GM21529 (cell line): Measurements from ENCODE around the gene KCNH3.

Experiments
- ATAC-seq: cut with Tn5 transposase; IDR thresholded peaks from one replicate; pipeline ENCODE4 v1.9.1; 2021; ENCODE audit not compliant: unreplicated experiment

The KCNH3 gene

DNA sequence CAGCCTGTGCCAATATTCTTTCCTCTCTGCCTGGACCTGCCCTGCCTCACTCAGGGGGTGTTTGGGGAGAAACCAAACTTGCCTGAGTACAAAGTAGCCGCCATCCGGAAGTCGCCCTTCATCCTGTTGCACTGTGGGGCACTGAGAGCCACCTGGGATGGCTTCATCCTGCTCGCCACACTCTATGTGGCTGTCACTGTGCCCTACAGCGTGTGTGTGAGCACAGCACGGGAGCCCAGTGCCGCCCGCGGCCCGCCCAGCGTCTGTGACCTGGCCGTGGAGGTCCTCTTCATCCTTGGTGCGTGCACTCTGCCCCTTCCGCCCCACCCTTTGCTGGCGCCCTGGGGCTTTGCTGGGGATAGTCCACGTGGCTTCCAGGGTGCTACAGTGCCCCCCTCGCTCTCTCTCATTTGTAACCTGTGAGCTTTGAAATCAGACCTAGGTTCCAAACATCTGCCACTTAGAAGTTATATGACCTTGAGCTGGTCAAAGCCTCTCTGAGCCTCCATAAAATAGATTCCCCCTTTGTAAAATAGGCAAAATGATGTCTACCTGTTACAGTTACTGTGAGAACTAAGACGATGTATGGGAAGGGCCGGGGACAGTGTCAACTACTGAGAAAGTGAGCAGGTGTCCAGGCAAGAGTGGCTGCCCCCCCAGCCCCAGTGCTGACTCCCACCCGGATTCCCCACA, 4.5 kb downstream of the KCNH3 start:
- no peak for ATAC-seq

DNA sequence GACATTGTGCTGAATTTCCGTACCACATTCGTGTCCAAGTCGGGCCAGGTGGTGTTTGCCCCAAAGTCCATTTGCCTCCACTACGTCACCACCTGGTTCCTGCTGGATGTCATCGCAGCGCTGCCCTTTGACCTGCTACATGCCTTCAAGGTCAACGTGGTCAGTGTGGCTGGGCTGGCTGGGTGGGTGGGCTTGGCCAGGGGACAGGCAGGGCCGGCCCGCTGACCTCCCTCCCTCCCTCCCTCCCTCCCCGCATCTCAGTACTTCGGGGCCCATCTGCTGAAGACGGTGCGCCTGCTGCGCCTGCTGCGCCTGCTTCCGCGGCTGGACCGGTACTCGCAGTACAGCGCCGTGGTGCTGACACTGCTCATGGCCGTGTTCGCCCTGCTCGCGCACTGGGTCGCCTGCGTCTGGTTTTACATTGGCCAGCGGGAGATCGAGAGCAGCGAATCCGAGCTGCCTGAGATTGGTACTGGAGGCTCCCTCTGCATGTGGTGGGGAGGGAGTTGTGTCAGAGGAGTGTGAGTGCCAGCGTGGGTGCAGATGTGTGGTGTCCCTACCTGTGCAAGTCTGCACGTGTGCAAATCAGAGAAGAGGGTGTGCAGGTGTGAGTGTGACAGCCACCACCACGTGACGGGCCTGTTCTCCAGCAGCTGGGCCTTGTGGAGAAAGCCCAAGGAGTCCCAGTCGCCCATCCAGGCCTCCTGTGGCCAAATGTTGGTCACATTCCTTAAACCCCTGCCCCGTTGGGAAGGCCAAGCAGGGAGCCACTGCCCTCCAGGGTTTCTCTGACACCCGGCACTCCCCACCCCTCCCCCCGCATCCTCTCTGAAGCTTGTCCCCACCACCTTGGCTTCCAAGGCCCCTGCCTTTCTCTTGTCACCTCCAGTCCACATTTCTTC, 5.3 kb downstream of the KCNH3 start:
- no peak for ATAC-seq

DNA sequence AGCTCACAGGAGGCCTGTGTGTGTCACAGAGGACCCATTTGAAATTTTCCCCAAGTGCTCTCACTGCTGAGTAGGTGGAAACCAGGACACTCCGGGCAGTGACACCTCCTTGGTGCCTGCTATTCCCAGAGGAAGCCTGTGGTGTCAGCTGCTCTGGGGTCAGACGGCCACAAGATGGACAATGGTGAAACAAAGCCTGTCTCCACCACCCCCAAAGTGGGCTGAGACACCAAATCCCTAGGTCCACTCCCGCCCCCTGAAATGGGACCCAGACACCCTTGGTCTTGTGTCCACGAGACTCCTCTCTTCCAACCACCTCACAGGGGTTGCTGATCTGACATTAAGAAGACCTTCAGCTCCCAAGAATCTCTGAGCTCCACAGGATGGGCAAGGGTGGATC, 7.0 kb downstream of the KCNH3 start:
- no peak for ATAC-seq

DNA sequence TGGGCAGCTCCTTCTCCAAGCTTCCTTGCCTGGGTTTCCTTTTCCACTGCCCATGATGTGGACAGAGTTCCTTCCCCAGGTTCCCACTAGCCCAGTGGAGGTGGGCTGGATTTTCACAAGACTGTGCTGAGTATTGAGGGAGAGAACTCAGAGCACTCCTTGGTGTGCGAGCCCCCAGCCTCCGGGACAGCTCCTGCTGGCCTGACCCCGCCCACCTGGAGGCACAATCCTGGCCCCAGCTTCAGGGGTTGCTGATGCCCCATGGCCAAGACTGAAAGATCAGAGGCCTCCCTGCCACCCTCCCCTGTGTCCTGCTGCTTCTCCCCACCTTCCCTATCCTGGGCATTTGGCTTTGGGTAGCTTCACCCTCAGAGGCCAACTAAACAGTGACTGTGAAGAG, 7.7 kb downstream of the KCNH3 start:
- no peak for ATAC-seq

DNA sequence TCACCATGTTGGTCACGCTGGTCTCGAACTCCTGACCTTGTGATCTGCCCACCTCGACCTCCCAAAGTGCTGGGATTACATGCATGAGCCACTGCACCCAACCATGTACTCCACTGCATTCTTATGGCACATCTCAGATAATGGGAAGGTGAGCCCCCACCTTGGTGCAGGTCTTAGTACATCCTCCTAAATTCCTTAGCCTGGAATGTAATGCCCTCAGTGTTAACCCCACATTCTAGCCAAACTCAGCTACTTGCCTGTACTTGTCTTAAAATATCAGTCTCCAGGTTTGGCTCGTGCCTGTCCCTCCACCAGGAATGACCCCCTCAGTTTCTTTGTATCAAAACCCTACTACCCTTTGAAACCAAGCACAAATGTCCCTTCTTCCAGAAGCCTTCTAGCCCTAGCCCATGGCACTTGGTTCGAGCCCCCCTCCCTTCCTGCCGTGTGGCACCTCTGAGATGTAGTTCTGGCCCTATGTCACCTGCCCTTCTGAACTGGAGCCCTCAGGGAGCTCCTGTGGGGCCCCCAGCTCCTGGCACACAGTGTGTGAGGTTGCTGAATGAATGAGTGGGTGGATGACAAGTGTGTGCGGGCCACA, 8.4 kb downstream of the KCNH3 start:
- no peak for ATAC-seq

DNA sequence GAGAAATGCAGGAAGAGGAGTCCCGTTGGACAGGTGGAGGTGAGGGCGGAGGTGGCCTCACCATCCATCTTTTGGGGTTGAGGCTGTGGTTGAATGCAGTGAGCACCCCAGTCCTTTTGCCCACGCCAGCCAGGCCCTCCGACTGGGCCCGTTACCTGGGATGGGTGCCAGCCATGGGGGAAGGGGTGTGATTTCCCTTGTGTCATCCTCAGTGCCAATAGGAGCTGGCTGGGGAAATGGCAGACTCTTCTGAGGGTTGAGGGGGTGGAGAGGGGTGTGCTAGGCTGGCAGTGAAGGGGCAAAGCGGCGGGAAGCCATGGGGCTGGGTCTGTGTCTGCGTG, 9.6 kb downstream of the KCNH3 start:
- no peak for ATAC-seq

DNA sequence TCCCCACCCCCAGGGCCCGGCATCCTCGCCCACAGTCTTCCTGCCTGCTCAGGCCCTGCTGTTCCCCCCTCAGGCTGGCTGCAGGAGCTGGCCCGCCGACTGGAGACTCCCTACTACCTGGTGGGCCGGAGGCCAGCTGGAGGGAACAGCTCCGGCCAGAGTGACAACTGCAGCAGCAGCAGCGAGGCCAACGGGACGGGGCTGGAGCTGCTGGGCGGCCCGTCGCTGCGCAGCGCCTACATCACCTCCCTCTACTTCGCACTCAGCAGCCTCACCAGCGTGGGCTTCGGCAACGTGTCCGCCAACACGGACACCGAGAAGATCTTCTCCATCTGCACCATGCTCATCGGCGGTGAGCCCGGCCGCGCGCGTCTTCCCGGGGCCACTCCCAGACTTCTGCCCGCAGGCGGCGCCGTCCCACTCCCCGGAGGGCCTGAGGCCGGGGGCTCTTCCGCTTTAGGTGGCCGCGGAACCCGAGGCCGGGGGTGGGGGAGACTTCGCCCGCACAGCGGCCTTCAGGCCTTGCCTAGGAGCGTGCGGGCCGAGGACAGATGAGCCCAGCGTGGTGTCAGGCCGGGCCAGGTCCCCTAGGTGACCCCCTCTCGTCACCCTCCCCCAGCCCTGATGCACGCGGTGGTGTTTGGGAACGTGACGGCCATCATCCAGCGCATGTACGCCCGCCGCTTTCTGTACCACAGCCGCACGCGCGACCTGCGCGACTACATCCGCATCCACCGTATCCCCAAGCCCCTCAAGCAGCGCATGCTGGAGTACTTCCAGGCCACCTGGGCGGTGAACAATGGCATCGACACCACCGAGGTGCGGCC, 10.2 kb downstream of the KCNH3 start:
- ATAC-seq, result no peak

DNA sequence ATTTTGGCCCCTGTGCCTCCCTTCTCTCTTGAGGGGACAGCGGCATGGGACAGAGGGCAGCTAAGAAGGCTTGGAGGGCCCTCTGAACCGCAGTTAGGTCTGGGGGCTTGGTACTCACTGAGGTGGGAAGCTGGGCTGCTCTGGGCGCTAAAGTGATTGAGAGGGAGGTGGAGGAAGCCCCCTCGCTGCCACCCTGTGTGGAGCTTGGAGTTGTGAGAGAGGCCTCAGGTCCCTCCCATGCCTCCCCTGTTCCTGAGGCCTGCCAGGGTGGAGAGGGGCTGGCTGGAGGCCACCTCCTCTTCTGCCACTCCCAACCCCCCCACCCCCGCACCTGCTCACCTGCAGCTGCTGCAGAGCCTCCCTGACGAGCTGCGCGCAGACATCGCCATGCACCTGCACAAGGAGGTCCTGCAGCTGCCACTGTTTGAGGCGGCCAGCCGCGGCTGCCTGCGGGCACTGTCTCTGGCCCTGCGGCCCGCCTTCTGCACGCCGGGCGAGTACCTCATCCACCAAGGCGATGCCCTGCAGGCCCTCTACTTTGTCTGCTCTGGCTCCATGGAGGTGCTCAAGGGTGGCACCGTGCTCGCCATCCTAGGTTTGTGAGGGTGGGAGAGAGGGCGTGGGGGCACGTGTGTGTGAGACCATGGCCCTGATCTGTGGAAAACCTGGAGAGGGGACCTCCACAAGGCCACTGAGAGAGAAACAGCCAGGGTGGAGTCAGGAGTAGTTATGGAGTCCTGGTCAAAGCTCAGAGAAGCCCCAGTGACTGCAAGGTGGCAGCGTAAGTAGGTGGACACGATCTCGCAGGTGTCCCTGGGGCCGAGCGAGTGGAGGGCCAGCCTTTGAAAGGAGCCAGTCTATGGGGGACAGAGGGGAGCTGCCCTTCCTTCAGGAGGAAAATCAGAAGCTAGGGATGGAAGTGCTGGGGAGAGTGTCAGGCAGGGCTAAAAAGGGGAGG, 11.2 kb downstream of the KCNH3 start:
- no peak for ATAC-seq

DNA sequence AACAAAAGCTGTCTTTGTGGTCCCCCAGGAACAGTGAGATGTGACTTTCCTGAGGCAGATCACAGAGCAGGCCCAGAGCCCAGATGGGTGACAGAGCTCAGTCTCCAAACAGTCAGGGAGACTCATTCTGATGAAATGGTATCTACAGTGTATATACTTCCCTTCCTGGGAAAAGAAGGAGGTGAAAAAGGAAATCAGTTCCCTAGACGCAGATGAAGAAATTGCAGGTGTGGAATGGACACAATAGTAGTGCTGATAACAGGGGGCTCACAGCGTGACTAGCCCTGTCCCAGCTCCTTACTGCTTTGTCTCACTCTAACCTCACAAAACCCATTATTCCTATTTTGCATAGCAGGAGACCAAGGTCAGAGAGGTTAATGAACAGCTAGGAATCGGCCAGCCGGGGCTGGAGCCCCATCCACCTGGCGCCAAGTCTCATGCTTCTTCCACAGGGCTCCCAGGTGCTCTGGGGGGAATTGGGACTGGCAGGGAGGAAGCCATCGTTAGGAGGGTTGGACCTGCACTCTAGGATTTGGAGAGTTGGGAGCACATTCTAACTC, 11.9 kb downstream of the KCNH3 start:
- ATAC-seq, result no peak

DNA sequence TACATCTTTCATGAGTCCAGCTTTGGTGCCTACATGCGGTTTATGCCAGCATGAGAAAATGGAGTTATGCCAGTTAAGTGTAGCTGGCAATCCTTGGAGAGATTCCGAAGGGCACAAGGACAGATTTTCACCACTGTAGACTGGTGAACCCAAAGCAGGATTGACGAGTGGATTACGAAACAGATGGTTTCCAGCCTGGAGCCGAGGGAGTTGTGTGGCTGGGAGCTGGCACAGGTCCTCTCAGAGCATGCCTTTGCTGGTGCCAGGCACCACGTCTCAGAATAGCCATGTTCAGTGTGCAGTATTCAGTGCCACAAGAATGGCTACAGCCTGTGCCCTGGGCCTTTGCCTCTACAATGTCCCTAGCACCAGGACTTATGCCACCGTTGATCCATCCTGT, 13.2 kb downstream of the KCNH3 start:
- ATAC-seq, result no peak

DNA sequence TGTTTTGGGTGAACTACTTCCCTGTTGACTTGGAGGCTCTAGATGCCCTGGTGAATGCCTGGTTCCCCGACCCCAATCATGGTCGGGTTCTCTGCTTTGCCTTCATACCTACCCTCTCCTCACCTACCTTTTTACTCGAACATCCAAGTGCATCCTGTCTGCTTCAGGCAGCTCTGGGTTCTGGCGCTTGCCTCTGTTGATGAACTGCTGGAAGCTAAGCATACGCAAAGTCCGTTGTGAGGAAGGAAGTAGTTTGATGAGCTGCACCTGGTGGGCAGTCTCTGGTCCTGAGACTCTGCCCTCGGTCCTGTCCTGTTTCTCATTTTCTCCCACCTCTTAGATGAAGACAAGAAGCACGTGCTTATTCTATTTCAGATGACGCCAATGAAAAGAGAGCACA, 13.6 kb downstream of the KCNH3 start:
- ATAC-seq, result no peak

DNA sequence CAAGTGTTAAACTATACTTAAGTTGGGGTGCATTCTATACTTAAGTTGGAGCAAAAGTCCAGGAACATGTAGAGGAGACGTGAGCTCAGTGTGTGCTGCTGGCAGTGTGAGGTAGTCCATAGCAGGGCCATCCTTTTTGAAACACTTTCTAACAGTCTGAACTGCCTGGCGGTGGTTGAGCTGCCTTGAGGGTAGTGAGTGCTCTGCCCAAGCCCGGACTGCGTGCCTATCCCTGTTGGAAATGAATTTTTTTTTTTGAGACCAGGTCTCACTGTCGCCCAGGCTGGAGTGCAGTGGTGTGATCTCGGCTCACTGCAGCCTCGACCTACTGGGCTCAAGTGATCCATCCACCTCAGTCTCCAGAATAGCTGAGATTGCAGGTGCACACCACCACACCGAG, 14.1 kb downstream of the KCNH3 start:
- no peak for ATAC-seq

DNA sequence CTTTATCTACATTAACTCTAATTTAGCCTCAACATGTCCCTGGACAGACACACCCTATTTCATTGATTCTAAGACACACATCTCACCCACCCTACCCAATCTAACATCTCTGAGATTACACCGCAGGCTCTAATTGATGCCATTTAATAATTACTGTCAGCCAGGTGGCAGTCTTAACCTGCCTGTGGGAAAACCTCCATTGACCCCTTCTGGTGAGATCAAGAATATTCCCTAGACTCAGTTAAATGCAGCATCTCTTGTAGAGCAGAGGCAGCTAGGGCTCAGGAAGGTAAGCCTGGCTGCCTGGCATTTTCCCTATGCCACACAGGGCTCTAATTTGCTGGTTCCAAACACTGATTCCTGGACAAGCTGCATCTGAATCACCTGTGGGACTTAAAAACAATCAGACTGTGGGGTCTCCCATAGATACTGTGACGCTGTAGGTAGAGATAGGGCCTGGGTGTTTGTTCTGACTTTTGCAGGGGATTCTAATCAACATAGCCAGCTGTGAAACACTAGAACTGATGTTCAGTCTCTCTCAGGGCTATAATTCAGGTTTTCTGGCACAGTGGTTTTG, 14.8 kb downstream of the KCNH3 start:
- ATAC-seq, result no peak

DNA sequence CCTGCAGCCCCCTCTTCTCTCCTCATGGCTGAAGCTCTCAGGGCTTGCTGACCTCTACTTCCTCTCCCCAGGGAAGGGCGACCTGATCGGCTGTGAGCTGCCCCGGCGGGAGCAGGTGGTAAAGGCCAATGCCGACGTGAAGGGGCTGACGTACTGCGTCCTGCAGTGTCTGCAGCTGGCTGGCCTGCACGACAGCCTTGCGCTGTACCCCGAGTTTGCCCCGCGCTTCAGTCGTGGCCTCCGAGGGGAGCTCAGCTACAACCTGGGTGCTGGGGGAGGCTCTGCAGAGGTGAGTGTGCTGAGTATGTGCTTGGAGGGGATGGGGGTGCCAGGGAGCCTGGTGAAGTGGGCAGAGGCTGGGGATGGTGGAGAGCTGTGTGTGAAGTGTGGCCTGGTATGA, 15.4 kb downstream of the KCNH3 start:
- no peak for ATAC-seq

DNA sequence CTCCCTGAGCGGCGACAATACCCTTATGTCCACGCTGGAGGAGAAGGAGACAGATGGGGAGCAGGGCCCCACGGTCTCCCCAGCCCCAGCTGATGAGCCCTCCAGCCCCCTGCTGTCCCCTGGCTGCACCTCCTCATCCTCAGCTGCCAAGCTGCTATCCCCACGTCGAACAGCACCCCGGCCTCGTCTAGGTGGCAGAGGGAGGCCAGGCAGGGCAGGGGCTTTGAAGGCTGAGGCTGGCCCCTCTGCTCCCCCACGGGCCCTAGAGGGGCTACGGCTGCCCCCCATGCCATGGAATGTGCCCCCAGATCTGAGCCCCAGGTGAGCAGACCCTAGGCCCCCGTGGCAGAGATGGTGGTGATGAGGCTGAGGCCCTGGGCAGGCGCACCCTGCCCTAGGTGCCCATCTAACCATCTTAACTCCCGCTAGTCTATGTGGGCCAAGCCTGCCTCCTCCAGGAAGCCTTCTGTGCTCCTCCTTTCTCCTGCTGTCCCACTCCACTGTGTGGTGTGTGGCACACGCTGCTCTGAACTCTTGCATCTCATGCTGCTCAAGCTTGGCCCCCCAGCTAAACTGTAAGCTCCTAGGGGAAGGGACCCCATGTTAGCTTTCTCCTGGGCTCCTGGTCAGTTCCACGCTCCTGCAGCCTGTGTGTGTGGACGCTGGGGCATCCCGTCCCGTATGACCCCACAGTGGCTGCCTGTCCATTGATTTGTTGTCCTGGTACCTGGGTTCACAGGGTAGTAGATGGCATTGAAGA, 17.0 kb downstream of the KCNH3 start:
- ATAC-seq, result no peak

DNA sequence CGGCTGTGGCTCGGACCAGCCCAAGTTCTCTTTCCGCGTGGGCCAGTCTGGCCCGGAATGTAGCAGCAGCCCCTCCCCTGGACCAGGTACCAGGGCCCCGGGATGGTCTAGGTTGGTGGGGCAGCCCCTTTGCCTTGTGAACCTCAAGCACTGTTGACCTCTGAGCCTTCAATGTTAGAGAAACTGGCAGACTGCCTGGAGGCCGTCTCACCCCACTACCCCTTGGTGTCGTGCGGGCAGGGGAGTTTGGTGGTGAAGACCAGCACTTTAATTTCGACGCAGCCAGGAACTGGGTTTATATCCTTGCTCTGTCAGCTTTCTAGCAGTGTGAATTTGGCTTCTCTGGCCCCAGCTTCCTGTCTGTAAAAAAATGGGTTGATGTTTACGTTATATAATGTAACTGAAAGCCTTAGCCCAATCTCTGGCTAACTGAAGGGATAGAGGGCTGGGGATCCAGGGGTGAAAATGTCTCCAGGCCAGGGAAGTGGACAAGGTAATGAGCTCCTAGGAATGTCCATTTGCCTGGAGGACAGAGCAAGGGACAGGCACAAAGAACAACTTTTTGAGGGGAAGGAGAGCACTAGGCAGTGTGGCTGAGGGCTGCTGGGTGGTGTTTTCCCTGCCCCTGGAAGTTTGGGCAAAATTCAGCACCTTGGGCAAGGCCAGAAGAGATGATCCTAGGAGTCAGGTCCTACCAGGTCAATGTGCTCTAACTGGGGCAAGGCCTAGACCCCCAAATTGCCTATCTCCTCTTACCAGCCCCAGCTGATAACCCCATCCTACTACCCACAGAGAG, 17.8 kb downstream of the KCNH3 start:
- ATAC-seq, result no peak

DNA sequence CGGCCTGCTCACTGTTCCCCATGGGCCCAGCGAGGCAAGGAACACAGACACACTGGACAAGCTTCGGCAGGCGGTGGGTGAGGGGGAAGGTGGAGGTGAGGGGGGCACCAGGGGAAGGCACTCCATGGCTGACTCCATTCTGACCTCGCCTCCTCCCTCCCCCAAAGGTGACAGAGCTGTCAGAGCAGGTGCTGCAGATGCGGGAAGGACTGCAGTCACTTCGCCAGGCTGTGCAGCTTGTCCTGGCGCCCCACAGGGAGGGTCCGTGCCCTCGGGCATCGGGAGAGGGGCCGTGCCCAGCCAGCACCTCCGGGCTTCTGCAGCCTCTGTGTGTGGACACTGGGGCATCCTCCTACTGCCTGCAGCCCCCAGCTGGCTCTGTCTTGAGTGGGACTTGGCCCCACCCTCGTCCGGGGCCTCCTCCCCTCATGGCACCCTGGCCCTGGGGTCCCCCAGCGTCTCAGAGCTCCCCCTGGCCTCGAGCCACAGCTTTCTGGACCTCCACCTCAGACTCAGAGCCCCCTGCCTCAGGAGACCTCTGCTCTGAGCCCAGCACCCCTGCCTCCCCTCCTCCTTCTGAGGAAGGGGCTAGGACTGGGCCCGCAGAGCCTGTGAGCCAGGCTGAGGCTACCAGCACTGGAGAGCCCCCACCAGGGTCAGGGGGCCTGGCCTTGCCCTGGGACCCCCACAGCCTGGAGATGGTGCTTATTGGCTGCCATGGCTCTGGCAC, 18.5 kb downstream of the KCNH3 start:
- no peak for ATAC-seq

DNA sequence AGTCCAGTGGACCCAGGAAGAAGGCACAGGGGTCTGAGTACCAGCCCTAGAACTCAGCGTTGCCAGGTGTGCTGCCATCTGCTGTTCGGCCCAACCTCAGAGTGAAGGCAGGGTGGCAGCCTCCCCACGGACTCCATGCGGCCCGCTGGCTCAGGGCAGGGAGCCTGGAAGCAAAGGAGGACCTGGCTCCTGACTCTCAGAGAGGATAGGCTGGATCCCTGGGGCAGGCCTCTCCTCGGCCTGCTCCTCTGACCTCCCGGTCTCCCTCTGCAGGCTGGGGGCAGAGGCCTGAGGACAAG, 19.0 kb downstream of the KCNH3 start:
- no peak for ATAC-seq
